Measurements from ENCODE around the gene DIS3L2. TPM values are rescaled to one million over a fixed set of nuclear protein-coding genes. Genes with fewer than 3 reads are reported as not detected.

DIS3L2 gene
- total RNA-seq, 1 experiment from 2014 or later, result 28.5 TPM

GRCh38 chr2:232281858-232282507 is 320.5 kb downstream of the DIS3L2 start (continued):
- TF ChIP-seq PRRX2 (CRISPR knock-in tag; IDR thresholded peaks at IDR 0.05) (no peak), TP53 (CRISPR knock-in tag; IDR thresholded peaks at IDR 0.05) (no peak)

DNA sequence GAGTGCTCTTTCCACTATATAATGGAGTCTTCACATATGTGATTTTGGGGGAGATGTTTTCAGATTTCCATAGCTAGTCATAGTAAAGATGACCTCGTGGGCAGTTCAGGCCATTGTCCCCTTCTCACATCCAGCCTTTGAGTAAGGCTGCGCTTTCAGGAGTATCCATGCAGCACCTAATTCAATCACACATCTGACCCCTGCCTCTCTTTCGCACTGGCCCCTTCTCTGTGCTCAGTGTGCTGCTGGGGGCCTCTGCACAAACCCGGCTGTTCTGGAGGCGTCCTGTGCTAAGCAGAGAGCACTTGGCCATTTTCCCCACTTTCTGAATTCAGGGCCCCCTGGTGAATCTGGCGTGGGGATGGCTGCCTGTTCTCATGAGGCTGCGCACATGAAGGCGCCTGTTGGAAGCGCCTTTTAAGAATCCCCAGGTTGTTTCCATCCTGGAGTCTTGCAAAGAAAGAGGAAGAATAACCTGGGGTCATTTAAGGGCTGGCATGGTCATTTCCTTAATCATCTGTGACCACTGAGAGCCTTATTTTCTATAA is 321.1 kb downstream of the DIS3L2 start:
- ATAC-seq, result no peak

DNA sequence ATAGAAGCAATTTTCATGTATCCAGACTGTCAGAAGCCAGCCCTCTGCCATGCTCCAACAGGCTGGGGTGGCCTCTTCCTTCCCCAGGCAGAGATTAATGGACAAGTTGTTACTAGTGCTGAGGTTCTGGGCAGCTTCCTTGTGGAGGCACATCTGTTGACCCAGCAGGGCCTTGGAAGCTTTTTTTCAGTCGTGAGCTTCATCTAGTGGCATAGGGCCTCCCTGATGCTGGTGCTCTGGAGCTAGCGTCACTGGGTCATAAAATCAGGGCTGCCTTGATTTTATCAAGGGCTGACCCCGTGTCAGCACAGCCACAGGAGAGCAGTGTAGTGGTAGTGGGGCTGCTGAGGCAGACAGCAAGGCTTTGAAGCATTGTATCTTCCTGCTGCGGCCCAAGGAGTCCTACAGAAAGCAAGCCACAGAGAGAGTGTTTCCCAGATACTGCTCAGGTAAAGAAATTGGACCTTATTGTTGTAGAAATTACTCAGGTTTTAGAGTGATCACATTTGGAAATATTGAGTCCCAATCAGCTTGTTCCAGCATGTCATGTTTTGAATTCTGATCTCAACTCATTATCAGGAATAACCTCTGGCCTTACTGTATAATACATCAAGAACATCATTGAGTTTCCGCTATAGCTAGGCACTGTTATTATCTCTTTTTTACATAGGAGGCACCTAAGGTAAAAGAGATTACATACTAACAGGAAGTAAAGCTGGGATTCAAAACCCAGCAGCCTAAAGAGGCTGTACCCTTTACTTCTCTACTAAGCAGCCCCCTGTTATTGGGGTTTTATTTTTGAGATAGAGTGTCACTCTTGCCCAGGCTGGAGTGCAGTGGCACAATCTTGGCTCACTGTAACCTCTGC is 324.7 kb downstream of the DIS3L2 start:
- ATAC-seq (no peak), DNase-seq (ENCODE audit: low spot score) (no peak)
- H3K4me3 Mint-ChIP-seq, result no peak overlapping the region
- H3K9me3 Mint-ChIP-seq, result no peaks in the 10 kb centered on the region
- ChIA-PET POLR2A (no interaction called here), CTCF (interaction anchor here (0.8 to 1.7 kb wide), 4 partner anchors 11 to 386 kb away, joined by 3 to 7 read pairs (median 4); no protein-coding TSS in a partner anchor)
- H3K4me1 Mint-ChIP-seq, result no peaks in the 10 kb centered on the region
- H3K27me3 Mint-ChIP-seq (ENCODE audit: low read depth), result no peaks in the 10 kb centered on the region
- TF ChIP-seq NFATC4 (CRISPR knock-in tag; IDR thresholded peaks at IDR 0.05) (no peak), HMGA2 (CRISPR knock-in tag; IDR thresholded peaks at IDR 0.05) (no peak), FOXJ3 (CRISPR knock-in tag; IDR thresholded peaks at IDR 0.05; ENCODE audit: borderline replicate concordance) (no peak)
- H3K27ac Mint-ChIP-seq, result no peak overlapping the region
- H3K36me3 Mint-ChIP-seq, result no peaks in the 10 kb centered on the region

More for the DNA sequence above, 321.1 kb downstream of the DIS3L2 start:
- no peaks in the 10 kb centered on the region for H3K27me3 Mint-ChIP-seq (ENCODE audit: low read depth)
- DNase-seq (ENCODE audit: low spot score), result no peak
- H3K4me3 Mint-ChIP-seq, result no peak overlapping the region
- H3K4me1 Mint-ChIP-seq, result no peaks in the 10 kb centered on the region
- no peak overlapping the region for H3K27ac Mint-ChIP-seq
- TF ChIP-seq GABPB1 (CRISPR knock-in tag; IDR thresholded peaks at IDR 0.05) (no peak), ZNF396 (CRISPR knock-in tag; IDR thresholded peaks at IDR 0.05; ENCODE audit: borderline replicate concordance) (no peak)
- peaks cover 7% of the 10 kb centered on the region for H3K36me3 Mint-ChIP-seq
- peaks cover 12% of the 10 kb centered on the region for H3K9me3 Mint-ChIP-seq
- CTCF ChIA-PET, result interaction anchor here (0.6 to 3.7 kb wide), 2 partner anchors 8 to 11 kb away, joined by 3 to 30 read pairs; no protein-coding TSS in a partner anchor
- POLR2A ChIA-PET, result no interaction called here

- no peaks in the 10 kb centered on the region; the same call in 1 of the 2 replicates for H3K4me1 Mint-ChIP-seq
- ATAC-seq, result no peak
These were observed 325.8 kb downstream of the DIS3L2 start for GRCh38 chr2:232287316-232287715.

More at GRCh38 chr2:232287316-232287715, 325.8 kb downstream of the DIS3L2 start:
- CTCF ChIA-PET, result interaction anchor here (1.4 to 1.7 kb wide), 3 partner anchors 12 to 387 kb away, joined by 3 to 7 read pairs (median 4); no protein-coding TSS in a partner anchor
- TF ChIP-seq, protein P1, sequence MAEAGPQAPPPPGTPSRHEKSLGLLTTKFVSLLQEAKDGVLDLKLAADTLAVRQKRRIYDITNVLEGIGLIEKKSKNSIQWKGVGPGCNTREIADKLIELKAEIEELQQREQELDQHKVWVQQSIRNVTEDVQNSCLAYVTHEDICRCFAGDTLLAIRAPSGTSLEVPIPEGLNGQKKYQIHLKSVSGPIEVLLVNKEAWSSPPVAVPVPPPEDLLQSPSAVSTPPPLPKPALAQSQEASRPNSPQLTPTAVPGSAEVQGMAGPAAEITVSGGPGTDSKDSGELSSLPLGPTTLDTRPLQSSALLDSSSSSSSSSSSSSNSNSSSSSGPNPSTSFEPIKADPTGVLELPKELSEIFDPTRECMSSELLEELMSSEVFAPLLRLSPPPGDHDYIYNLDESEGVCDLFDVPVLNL (CRISPR knock-in tag; IDR thresholded peaks at IDR 0.05; ENCODE audit: borderline replicate concordance, low read depth), result no peak
- no peak for TF ChIP-seq ZNF263 (CRISPR knock-in tag; IDR thresholded peaks at IDR 0.05; ENCODE audit: low read depth)
- TF ChIP-seq, protein P2, sequence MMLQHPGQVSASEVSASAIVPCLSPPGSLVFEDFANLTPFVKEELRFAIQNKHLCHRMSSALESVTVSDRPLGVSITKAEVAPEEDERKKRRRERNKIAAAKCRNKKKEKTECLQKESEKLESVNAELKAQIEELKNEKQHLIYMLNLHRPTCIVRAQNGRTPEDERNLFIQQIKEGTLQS (CRISPR knock-in tag; conservative IDR thresholded peaks at IDR 0.05), result no peak
- TF ChIP-seq TEAD4 (CRISPR knock-in tag; IDR thresholded peaks at IDR 0.05), result no peak
- TF ChIP-seq NR1H2 (CRISPR knock-in tag; IDR thresholded peaks at IDR 0.05), result no peak
- TF ChIP-seq USF1 (CRISPR knock-in tag; IDR thresholded peaks at IDR 0.05), result no peak
- TF ChIP-seq CREM (CRISPR knock-in tag; IDR thresholded peaks at IDR 0.05), result no peak
- TF ChIP-seq RELA (CRISPR knock-in tag; IDR thresholded peaks at IDR 0.05; ENCODE audit: borderline replicate concordance), result no peak
- no peak for TF ChIP-seq NR2C2 (CRISPR knock-in tag; IDR thresholded peaks at IDR 0.05)
- TF ChIP-seq JAZF1 (CRISPR knock-in tag; IDR thresholded peaks at IDR 0.05), result no peak
- Mint-ChIP-seq H3K27ac (no peak overlapping the region), H3K4me3 (no peak overlapping the region), H3K27me3 (ENCODE audit: low read depth) (no peaks in the 10 kb centered on the region), H3K36me3 (no peaks in the 10 kb centered on the region), H3K9me3 (no peaks in the 10 kb centered on the region)
- POLR2A ChIA-PET, result no interaction called here
- DNase-seq (ENCODE audit: low spot score), result no peak

Measured in WTC11 (cell line).